ENCODE measurements around the gene DNAH11.

- no peak for TF ChIP-seq GATA3 (IDR thresholded peaks at IDR 0.05; ENCODE audit: low read depth, low read length)
- no peak for TF ChIP-seq GATA2 (IDR thresholded peaks at IDR 0.05; ENCODE audit: low read depth, low read length)
Observed at GRCh38 chr7:21730399-21730798, 187.6 kb downstream of the DNAH11 start.

Measured in SH-SY5Y (cell line).